Measurements from ENCODE around the gene TBCCD1.
"Not testable (repeated sequence)": the region's sequence is repeated elsewhere in the genome, so short reads cannot be mapped to it uniquely, and the experiment has no call there.

The TBCCD1 gene

GRCh38 chr3:186549497-186549896 lies 17.6 kb downstream of the TBCCD1 start:
- DNase-seq (ENCODE audit: low spot score), result no peak

GRCh38 chr3:186544281-186544680 lies 22.9 kb downstream of the TBCCD1 start, which contains the start of gene CRYGS:
Gene CRYGS (minus strand): TSS chr3:186544380. CDS start chr3:186544326, 54 bp downstream.
- DNase-seq (ENCODE audit: low spot score), result no peak

- no peak for DNase-seq (ENCODE audit: low spot score)
These were observed 26.3 kb downstream of the TBCCD1 start for GRCh38 chr3:186540835-186541226.

- DNase-seq (ENCODE audit: low spot score), result peak; percentile 45
These were observed 26.8 kb downstream of the TBCCD1 start for GRCh38 chr3:186540221-186540834.

GRCh38 chr3:186538779-186539178 lies 28.4 kb downstream of the TBCCD1 start:
- DNase-seq (ENCODE audit: low spot score), result no peak

GRCh38 chr3:186536883-186537844 lies 30.0 kb downstream of the TBCCD1 start:
- DNase-seq (ENCODE audit: low spot score), result peak; percentile 14

- no peak for DNase-seq (ENCODE audit: low spot score)
These were observed 32.9 kb downstream of the TBCCD1 start for GRCh38 chr3:186534113-186534669.

- DNase-seq (ENCODE audit: low spot score), result no peak
These were observed 34.5 kb downstream of the TBCCD1 start for GRCh38 chr3:186532598-186533072.

- DNase-seq (ENCODE audit: low spot score), result not testable (repeated sequence)
These were observed 35.4 kb downstream of the TBCCD1 start for GRCh38 chr3:186531694-186532093.

- DNase-seq (ENCODE audit: low spot score), result no peak
These were observed 36.7 kb downstream of the TBCCD1 start for GRCh38 chr3:186530415-186530814.

GRCh38 chr3:186529201-186529999 lies 37.7 kb downstream of the TBCCD1 start:
- DNase-seq (ENCODE audit: low spot score), result no peak

- no peak for DNase-seq (ENCODE audit: low spot score)
These were observed 40.9 kb downstream of the TBCCD1 start for GRCh38 chr3:186526256-186526606.

GRCh38 chr3:186525369-186526255 lies 41.5 kb downstream of the TBCCD1 start:
- no peak for DNase-seq (ENCODE audit: low spot score)

- DNase-seq (ENCODE audit: low spot score), result no peak
These were observed 42.5 kb downstream of the TBCCD1 start for GRCh38 chr3:186524616-186525015.

- DNase-seq (ENCODE audit: low spot score), result no peak
These were observed 43.7 kb downstream of the TBCCD1 start for GRCh38 chr3:186523434-186523833.

- no peak for DNase-seq (ENCODE audit: low spot score)
These were observed 44.1 kb downstream of the TBCCD1 start for GRCh38 chr3:186523022-186523421.

GRCh38 chr3:186520957-186521842 lies 45.9 kb downstream of the TBCCD1 start:
- no peak for DNase-seq (ENCODE audit: low spot score)

GRCh38 chr3:186520431-186520830 lies 46.7 kb downstream of the TBCCD1 start:
- no peak for DNase-seq (ENCODE audit: low spot score)

- no peak for DNase-seq (ENCODE audit: low spot score)
These were observed 48.0 kb downstream of the TBCCD1 start for GRCh38 chr3:186519021-186519658.

Measured in hepatic stellate cell (primary cell).